ENCODE data around the gene UBLCP1.

UBLCP1 gene

GRCh38 chr5:159316519-159317383, 53.7 kb downstream of the UBLCP1 start:
- no peak for DNase-seq

- no peak for DNase-seq
Measured at GRCh38 chr5:159317849-159318248, 54.8 kb downstream of the UBLCP1 start.

GRCh38 chr5:159318448-159318847, 55.4 kb downstream of the UBLCP1 start:
- no peak for DNase-seq

DNA sequence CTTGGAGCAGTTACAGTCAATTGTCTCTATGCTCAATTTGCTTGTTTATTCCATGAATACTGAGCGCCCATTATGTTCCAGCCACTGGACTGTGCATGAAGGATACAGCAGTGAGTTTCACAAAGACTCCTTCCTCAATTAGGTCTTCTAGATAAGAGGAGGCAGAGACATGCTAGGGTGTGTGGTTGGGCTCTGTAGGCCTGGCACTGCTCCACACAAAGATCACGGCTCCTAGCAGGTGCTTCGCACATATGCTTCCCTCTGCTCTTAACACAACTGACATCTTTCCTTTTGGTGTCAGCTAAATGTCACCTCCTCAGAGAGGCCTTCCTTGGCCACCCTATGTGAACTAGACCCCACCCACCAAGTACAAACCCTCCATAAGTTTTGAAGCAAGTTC, 56.3 kb downstream of the UBLCP1 start:
- no peak for DNase-seq

DNA sequence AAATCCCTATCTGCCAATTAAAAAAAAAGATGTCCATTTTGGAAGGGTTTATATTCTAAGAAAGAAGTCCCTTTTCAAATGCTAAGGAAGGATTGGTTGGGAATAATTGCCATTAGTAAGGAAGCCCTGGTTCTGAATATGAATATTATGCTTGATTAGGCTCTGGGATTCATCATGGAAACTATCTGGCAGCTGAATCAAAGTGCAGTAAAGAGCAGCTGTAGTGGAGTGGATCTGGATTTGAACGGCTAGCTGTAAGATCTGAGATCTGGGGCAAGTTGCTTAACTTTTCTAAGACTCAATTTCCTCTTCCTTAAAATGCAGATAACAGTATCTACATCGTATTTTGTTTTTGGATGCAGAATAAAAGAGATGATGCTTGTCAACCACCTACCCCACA, 56.7 kb downstream of the UBLCP1 start:
- DNase-seq = no peak

GRCh38 chr5:159322180-159322579, 59.1 kb downstream of the UBLCP1 start:
- DNase-seq = no peak

GRCh38 chr5:159324102-159324755, 61.1 kb downstream of the UBLCP1 start:
- no peak for DNase-seq

DNA sequence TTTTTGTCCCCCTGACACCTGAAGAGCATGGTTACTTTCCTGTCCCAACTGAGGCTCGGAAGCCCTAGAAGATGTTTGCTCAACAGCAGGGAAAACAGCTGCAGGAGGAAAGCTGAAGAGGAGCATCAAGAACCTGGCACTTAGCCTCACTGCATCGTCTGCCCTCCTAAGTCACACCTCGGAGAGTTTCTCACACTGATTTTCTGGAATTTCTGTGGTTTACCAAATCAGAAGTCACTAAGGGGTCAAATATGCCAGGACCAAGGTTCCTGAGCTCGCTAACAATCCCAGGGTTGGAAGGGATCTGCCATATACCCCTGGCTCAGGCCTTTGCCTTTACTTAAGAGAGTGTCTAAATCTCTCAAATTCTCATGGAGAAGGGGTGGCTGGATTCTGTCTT, 61.9 kb downstream of the UBLCP1 start:
- no peak for DNase-seq

DNA sequence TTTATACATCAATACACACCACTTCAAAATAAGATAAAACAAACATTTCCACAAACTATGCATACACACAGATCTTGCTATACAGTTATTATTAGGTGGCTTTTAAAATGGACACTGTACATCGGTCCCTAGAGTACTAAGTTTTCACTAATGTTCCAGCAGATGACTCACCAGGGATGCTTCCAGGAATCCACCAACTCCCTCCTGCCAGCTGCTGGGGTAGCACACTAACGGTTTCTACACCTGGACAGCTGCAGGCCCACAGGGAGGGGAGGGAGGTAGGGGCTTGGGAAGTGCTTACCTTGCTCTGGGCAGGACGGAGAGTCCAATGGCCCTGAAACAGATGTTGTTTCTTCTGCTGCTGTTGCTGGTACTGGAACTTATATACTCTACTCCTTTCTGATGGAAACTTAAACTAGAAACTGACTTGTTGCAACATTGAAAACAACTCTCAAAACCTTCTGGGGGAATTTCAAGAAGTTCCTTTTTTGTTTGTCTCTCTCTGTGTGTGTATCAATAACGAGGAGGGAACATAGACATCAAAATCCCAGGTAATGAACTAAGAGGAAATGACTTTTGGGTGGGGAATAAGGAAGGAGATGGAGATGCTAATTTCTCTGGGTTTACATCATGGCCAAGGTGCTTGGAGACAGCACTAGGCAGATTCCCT, 67.2 kb downstream of the UBLCP1 start, which contains the start of gene IL12B:
Gene IL12B (minus strand): TSS at position 357 of the 670 bp plus-strand sequence. CDS start 3,705 bp downstream, outside the sequence.
- DNase-seq = no peak

- DNase-seq = peak; percentile 49
Measured at GRCh38 chr5:159331093-159331973, 68.2 kb downstream of the UBLCP1 start.

DNA sequence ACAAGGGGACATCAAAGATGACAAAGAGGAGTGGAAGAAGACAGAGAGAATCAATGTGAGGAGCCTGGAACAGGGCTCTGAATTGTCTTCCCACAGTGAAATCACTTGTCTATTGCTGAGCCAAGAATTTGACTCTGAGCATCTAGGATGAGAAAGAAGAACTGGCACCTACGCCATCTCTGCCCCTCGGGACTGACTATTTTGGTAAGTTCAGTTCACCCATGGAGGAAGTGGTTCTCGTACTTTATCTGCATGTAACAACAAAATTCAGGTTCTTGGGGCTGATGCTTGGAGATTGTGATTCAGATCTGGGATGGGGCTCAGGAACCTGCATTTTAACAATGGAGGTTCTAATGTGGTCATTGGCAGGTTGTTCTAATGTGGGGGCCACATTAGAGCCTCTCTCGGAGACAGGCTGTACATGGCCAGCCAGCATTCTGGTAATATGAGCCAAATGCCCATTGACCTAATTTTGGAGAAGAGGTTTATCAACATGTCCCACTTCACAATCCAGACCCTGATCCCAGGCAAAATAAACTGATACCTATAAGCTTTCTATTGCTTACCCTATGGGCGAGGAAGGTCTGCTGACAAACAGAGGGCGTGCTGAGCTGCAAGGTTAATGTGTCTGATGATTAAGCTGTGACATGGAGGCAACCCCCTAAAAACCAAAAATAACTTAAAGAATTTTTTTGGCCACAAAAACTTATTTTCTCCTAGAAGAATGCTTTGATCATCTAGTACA, 69.9 kb downstream of the UBLCP1 start:
- no peak for DNase-seq

GRCh38 chr5:159333545-159333925, 70.4 kb downstream of the UBLCP1 start:
- no peak for DNase-seq

All from GOT3 (cell line).